ENCODE measurements around the gene SLCO2B1. TPM values are rescaled to one million over a fixed set of nuclear protein-coding genes. Genes with fewer than 3 reads are reported as not detected.

The SLCO2B1 gene
- total RNA-seq, 6 experiments from 2014 or later, result not detected

DNA sequence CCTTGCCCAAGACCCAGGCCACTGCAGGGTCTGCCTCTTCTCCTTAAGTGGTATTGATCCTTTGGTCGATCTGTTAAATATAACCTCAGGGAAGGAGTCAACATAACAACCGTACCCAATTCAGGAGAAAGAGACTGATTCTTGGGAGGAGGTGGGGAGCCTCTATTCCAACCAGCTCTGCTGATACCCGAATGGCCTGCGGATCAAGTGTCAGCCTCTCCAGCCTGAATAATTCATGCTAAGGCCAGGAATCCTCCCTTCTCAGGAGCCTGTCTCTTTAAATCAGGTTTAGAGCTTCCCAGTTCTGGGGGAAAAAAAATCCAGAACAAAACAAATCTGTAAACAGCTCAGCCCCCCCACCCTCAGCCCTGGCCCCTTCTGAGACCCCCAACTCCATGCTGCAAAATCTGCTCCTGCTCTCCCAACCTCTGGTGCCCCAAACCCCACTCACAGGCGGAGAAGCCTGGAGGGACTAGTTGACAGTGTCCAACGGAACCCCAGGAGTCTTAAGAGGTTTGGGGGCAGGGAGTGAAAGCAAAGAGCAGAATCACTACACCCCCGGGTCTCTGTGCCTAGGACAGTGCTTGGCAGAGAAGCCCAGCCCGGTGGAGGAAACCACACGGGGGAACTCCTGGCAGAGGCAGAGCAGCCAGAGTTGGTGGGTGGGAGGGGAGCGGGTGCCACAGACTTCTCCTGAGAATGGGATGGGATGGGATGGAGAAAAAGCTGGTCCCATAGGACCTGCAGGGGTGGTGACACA lies 88.8 kb downstream of the SLCO2B1 start:
- Mint-ChIP-seq H3K27ac (no peak overlapping the region), H3K27me3 (ENCODE audit: insufficient read depth) (peaks cover 45% of the 10 kb centered on the region), H3K36me3 (ENCODE audit: low read depth) (no peaks in the 10 kb centered on the region), H3K4me1 (ENCODE audit: low read depth) (no peaks in the 10 kb centered on the region), H3K4me3 (no peak overlapping the region), H3K9me3 (no peaks in the 10 kb centered on the region)
- DNase-seq, result no peak
- TF ChIP-seq, protein P1, sequence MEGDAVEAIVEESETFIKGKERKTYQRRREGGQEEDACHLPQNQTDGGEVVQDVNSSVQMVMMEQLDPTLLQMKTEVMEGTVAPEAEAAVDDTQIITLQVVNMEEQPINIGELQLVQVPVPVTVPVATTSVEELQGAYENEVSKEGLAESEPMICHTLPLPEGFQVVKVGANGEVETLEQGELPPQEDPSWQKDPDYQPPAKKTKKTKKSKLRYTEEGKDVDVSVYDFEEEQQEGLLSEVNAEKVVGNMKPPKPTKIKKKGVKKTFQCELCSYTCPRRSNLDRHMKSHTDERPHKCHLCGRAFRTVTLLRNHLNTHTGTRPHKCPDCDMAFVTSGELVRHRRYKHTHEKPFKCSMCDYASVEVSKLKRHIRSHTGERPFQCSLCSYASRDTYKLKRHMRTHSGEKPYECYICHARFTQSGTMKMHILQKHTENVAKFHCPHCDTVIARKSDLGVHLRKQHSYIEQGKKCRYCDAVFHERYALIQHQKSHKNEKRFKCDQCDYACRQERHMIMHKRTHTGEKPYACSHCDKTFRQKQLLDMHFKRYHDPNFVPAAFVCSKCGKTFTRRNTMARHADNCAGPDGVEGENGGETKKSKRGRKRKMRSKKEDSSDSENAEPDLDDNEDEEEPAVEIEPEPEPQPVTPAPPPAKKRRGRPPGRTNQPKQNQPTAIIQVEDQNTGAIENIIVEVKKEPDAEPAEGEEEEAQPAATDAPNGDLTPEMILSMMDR (IDR thresholded peaks at IDR 0.05), result no peak

DNA sequence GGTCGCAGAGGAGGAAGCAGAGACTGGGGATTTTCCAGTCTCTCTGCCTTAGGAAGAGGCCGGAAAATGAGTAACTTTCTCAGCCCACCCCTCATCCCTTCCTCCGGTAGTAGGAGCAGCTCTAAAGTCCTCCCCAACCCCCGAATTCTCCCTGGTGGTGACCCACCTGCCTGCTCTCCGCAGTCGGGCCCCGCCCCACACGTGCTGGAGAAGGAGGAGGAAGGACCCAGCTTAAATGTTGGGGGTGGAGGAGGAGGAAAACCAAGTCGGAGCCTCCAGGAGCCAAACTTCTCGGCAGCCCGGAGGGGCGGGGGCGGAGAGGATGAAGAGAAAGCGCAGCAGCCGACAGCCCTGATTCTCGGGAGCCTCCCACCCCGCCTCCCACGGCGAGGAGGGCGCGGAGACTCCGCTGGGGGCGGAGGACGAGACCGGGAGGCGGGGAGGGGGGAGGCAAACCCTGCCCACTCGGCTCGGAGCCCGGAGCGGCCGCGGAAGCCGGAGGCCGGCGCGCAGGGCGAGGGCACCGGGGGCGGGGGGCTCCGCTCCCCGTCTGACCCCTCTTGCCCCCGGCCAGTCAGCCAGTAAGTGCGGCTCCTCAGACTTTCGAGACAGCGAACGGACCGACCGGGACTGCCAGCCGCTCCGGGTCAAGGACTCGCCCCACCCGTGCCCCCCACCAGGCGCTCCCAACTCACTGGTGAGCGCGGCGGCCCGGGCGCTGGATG lies 89.6 kb downstream of the SLCO2B1 start, which contains the start of gene TPBGL:
TSS of gene TPBGL (plus strand) at position 464 of the 725 bp plus-strand sequence. CDS start 276 bp downstream, outside the sequence.
- H3K9me3 Mint-ChIP-seq, result no peaks in the 10 kb centered on the region
- DNase-seq, result no peak
- peaks cover 51% of the 10 kb centered on the region for H3K27me3 Mint-ChIP-seq (ENCODE audit: insufficient read depth)
- H3K4me3 Mint-ChIP-seq, result no peak within 1 kb of the TSS
- no peaks in the 10 kb centered on the region for H3K4me1 Mint-ChIP-seq (ENCODE audit: low read depth)
- TF ChIP-seq, protein P1 (IDR thresholded peaks at IDR 0.05), result no peak
- no peak within 1 kb of the TSS for H3K27ac Mint-ChIP-seq
- H3K36me3 Mint-ChIP-seq (ENCODE audit: low read depth), result no peaks in the 10 kb centered on the region

DNA sequence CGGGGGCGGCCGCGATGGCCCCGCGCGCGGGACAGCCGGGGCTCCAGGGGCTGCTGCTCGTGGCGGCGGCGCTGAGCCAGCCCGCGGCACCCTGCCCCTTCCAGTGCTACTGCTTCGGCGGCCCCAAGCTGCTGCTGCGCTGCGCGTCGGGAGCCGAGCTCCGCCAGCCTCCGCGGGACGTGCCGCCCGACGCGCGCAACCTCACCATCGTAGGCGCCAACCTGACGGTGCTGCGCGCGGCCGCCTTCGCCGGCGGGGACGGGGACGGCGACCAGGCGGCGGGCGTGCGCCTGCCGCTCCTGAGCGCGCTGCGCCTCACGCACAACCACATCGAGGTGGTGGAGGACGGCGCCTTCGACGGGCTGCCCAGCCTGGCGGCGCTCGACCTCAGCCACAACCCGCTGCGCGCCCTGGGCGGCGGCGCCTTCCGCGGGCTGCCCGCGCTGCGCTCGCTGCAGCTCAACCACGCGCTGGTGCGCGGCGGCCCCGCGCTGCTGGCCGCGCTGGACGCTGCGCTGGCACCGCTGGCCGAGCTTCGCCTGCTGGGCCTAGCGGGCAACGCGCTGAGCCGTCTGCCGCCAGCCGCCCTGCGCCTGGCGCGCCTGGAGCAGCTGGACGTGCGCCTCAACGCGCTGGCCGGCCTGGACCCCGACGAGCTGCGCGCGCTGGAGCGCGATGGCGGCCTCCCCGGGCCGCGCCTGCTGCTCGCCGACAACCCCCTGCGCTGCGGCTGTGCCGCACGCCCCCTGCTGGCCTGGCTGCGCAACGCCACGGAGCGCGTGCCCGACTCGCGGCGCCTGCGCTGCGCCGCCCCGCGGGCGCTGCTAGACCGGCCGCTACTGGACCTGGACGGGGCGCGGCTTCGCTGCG lies 90.4 kb downstream of the SLCO2B1 start:
- DNase-seq, result peak; percentile 75
- TF ChIP-seq, protein P1 (IDR thresholded peaks at IDR 0.05), result peak; percentile 87
- Mint-ChIP-seq H3K36me3 (ENCODE audit: low read depth) (no peaks in the 10 kb centered on the region), H3K27me3 (ENCODE audit: insufficient read depth) (peaks cover 54% of the 10 kb centered on the region), H3K27ac (no peak overlapping the region), H3K4me1 (ENCODE audit: low read depth) (no peaks in the 10 kb centered on the region), H3K9me3 (no peaks in the 10 kb centered on the region), H3K4me3 (peak overlapping the region; percentile 72)

DNA sequence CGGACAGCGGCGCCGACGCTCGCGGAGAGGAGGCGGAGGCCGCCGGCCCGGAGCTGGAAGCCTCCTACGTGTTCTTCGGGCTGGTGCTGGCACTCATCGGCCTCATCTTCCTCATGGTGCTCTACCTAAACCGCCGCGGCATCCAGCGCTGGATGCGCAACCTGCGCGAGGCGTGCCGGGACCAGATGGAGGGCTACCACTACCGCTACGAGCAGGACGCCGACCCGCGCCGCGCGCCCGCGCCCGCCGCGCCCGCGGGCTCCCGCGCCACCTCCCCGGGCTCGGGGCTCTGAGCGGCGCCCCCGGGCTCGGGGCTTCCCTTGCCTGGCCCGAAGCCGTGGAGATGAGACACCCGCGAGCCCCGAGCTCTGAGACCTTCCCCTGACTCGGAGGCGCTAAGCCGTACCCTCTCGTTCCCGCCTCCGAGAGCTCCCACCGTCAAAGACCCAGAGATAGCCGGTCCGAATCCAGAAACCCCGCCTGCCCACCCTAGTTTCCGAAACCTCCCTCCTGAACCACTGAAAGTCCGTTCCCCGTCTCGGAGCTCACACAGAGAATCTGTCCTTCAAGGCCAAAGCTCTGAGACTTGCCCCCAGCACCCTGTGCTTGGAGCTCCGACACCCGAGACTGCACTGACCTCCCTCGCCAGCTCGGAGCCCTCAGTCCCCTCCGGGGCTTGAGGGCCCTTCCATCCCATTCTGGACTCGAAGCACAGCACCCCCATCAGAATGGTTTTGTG lies 91.2 kb downstream of the SLCO2B1 start:
- Mint-ChIP-seq H3K27ac (no peak overlapping the region), H3K4me1 (ENCODE audit: low read depth) (no peaks in the 10 kb centered on the region), H3K36me3 (ENCODE audit: low read depth) (no peaks in the 10 kb centered on the region), H3K4me3 (peak overlapping the region; percentile 72), H3K27me3 (ENCODE audit: insufficient read depth) (peaks cover 57% of the 10 kb centered on the region), H3K9me3 (no peaks in the 10 kb centered on the region)
- no peak for DNase-seq
- TF ChIP-seq, protein P1 (IDR thresholded peaks at IDR 0.05), result peak; percentile 36
